NCI-H345 treated with DMSO at 0.1 percent for 48 hours (cell line): ENCODE results near the gene PRKCA.

Experiments used
- DNase-seq: peaks from one replicate; lab custom pipeline; 2025; ENCODE audit not compliant: unreplicated experiment; lab: John Stamatoyannopoulos, UW

The PRKCA gene

GRCh38 chr17:66538776-66539175 lies 236.4 kb downstream of the PRKCA start:
- DNase-seq, result no peak

- DNase-seq, result no peak
Observed at GRCh38 chr17:66540131-66540781, 237.8 kb downstream of the PRKCA start.

GRCh38 chr17:66541461-66542128 lies 239.2 kb downstream of the PRKCA start:
- DNase-seq, result no peak

- no peak for DNase-seq
Observed at GRCh38 chr17:66542129-66542966, 239.9 kb downstream of the PRKCA start.

GRCh38 chr17:66542967-66543520 lies 240.6 kb downstream of the PRKCA start:
- DNase-seq, result no peak

GRCh38 chr17:66543526-66543925 lies 241.1 kb downstream of the PRKCA start:
- DNase-seq, result no peak

GRCh38 chr17:66545918-66546317 lies 243.5 kb downstream of the PRKCA start:
- DNase-seq, result no peak

- DNase-seq, result no peak
Observed at GRCh38 chr17:66547151-66547865, 244.9 kb downstream of the PRKCA start.

GRCh38 chr17:66548158-66548557 lies 245.7 kb downstream of the PRKCA start:
- no peak for DNase-seq

GRCh38 chr17:66548659-66549310 lies 246.4 kb downstream of the PRKCA start:
- no peak for DNase-seq

- DNase-seq, result no peak
Observed at GRCh38 chr17:66549311-66549704, 246.9 kb downstream of the PRKCA start.

GRCh38 chr17:66549731-66550207 lies 247.4 kb downstream of the PRKCA start:
- DNase-seq, result no peak

- no peak for DNase-seq
Observed at GRCh38 chr17:66551839-66552238, 249.4 kb downstream of the PRKCA start.

- DNase-seq, result no peak
Observed at GRCh38 chr17:66552371-66552770, 250.0 kb downstream of the PRKCA start.

- no peak for DNase-seq
Observed at GRCh38 chr17:66555605-66556004, 253.2 kb downstream of the PRKCA start.

GRCh38 chr17:66557200-66557599 lies 254.8 kb downstream of the PRKCA start:
- no peak for DNase-seq

GRCh38 chr17:66557886-66558285 lies 255.5 kb downstream of the PRKCA start:
- DNase-seq, result no peak

- no peak for DNase-seq
Observed at GRCh38 chr17:66560691-66561090, 258.3 kb downstream of the PRKCA start.

GRCh38 chr17:66562119-66562518 lies 259.7 kb downstream of the PRKCA start:
- no peak for DNase-seq

GRCh38 chr17:66564992-66565465 lies 262.6 kb downstream of the PRKCA start:
- DNase-seq, result no peak
